ENCODE measurements around the gene ZCCHC14.

GRCh38 chr16:87383505-87384161 lies 109.2 kb downstream of the ZCCHC14 start, which contains the start of gene FBXO31:
- TF ChIP-seq POLR2A (IDR thresholded peaks at IDR 0.05; ENCODE audit: low read depth, low read length) (no peak), POLR2AphosphoS5 (IDR thresholded peaks at IDR 0.05; ENCODE audit: low read depth, low read length) (0 out of 2 replicates have a peak, but pooled peaks have one; percentile 20), TAF1 (IDR thresholded peaks at IDR 0.05; ENCODE audit: low read depth, low read length) (peak; percentile 27; the same call in 1 of the 2 replicates), PAX5 (IDR thresholded peaks at IDR 0.05; ENCODE audit: insufficient read depth, low read length, severe bottlenecking) (peak; percentile 69), POU2F2 (IDR thresholded peaks at IDR 0.05; ENCODE audit: low read depth, low read length) (no peak; the same call in 1 of the 2 replicates)
